ENCODE data around the gene OR4D10. TPM values are rescaled to one million over a fixed set of nuclear protein-coding genes. Genes with fewer than 3 reads are reported as not detected.

Gene OR4D10
- total RNA-seq, 1 experiment from 2014 or later = not detected

DNA sequence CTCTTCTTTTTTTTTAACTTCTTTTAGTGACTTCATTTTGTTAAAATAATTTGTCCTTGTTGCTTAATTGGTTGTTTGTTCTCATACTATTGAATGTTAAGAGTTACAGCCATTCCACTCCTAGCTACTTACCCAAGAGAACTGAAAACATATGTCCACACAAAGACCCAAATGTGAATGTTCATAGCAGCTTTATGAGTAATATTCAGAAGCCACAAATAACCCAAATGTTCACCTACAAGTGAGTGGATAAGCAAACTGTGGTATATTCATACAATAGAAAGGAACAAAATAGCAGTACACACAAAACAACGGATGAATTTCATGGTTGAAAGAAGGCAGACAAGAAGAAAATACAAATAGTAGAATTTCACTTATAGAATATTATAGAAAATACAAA, 28.8 kb downstream of the OR4D10 start:
- ChIA-PET CTCF (no interaction called here), POLR2A (ENCODE audit: unreplicated experiment) (no interaction called here)
- intact Hi-C loops (cut with micrococcal nuclease; ENCODE audit: unreplicated experiment) = no loop called here
- Histone ChIP-seq H3K9me2 (ENCODE audit: insufficient read depth) (no peaks in the 10 kb centered on the region), H3K79me2 (ENCODE audit: low read depth) (no peaks in the 10 kb centered on the region), H3K4me2 (no peak overlapping the region), H3F3A (ENCODE audit: insufficient read depth, low read depth) (no peaks in the 10 kb centered on the region), H3K4me3 (no peak overlapping the region), H2AFZ (no peak overlapping the region), H4K20me1 (ENCODE audit: insufficient read depth) (no peaks in the 10 kb centered on the region), H3K27me3 (ENCODE audit: insufficient read depth, low read depth) (peaks cover 46% of the 10 kb centered on the region), H3K27ac (no peak overlapping the region), H3K4me1 (replicated peaks; ENCODE audit: insufficient read depth) (no peaks in the 10 kb centered on the region), H3K36me3 (ENCODE audit: low read depth) (no peaks in the 10 kb centered on the region), H3K9me3 (ENCODE audit: insufficient read depth, low read depth) (0 out of 2 replicates have a peak, but pooled peaks cover 2% of the 10 kb centered on the region)
- TF ChIP-seq, protein P1, sequence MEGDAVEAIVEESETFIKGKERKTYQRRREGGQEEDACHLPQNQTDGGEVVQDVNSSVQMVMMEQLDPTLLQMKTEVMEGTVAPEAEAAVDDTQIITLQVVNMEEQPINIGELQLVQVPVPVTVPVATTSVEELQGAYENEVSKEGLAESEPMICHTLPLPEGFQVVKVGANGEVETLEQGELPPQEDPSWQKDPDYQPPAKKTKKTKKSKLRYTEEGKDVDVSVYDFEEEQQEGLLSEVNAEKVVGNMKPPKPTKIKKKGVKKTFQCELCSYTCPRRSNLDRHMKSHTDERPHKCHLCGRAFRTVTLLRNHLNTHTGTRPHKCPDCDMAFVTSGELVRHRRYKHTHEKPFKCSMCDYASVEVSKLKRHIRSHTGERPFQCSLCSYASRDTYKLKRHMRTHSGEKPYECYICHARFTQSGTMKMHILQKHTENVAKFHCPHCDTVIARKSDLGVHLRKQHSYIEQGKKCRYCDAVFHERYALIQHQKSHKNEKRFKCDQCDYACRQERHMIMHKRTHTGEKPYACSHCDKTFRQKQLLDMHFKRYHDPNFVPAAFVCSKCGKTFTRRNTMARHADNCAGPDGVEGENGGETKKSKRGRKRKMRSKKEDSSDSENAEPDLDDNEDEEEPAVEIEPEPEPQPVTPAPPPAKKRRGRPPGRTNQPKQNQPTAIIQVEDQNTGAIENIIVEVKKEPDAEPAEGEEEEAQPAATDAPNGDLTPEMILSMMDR (conservative IDR thresholded peaks at IDR 0.05) = no peak
- TF ChIP-seq EZH2 (IDR thresholded peaks at IDR 0.05; ENCODE audit: low read depth) = no peak
- no peak for DNase-seq
- BruUV-seq (replicated peaks) = no TSS peak

DNA sequence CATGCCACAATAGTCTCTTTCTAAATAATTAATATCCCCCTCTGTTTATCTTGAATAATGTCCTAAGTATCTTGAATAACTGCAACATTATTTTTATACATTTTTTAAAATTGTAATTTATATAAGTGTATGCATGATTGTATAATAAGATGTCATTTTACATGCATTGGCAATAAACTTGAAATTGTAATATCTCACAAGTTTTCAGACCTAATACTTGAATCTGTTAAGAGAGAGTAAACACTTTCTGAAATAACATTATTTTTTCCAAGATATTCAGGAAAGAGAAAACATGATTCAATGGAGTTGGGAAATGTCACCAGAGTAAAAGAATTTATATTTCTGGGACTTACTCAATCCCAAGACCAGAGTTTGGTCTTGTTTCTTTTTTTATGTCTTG, 30.2 kb downstream of the OR4D10 start, which contains the start of gene OR4D11:
TSS of gene OR4D11 (plus strand) at position 301 of the 400 bp plus-strand sequence. CDS start at position 301, 0 bp downstream.
- no peaks in the 10 kb centered on the region for H3K36me3 ChIP-seq (ENCODE audit: low read depth)
- no peak within 1 kb of the TSS for H3K4me2 ChIP-seq
- no peak within 1 kb of the TSS for H3K4me3 ChIP-seq
- H3K4me1 ChIP-seq (replicated peaks; ENCODE audit: insufficient read depth) = no peaks in the 10 kb centered on the region
- BruUV-seq (replicated peaks) = no TSS peak
- H3K79me2 ChIP-seq (ENCODE audit: low read depth) = no peaks in the 10 kb centered on the region
- peaks cover 33% of the 10 kb centered on the region for H3K27me3 ChIP-seq (ENCODE audit: insufficient read depth, low read depth)
- 0 out of 2 replicates have a peak, but pooled peaks cover 2% of the 10 kb centered on the region for H3K9me3 ChIP-seq (ENCODE audit: insufficient read depth, low read depth)
- H3F3A ChIP-seq (ENCODE audit: insufficient read depth, low read depth) = no peaks in the 10 kb centered on the region
- ChIA-PET POLR2A (ENCODE audit: unreplicated experiment) (interaction anchor here (0.6 kb wide), 2 partner anchors 31 to 58 kb away, joined by 8 to 17 read pairs; no protein-coding TSS in a partner anchor), CTCF (no interaction called here)
- DNase-seq = no peak
- no peak within 1 kb of the TSS for H3K27ac ChIP-seq
- intact Hi-C loops (cut with micrococcal nuclease; ENCODE audit: unreplicated experiment) = no loop called here
- H2AFZ ChIP-seq = no peak within 1 kb of the TSS
- TF ChIP-seq, protein P1 (conservative IDR thresholded peaks at IDR 0.05) = no peak
- no peak for TF ChIP-seq EZH2 (IDR thresholded peaks at IDR 0.05; ENCODE audit: low read depth)
- no peaks in the 10 kb centered on the region for H3K9me2 ChIP-seq (ENCODE audit: insufficient read depth)
- no peaks in the 10 kb centered on the region for H4K20me1 ChIP-seq (ENCODE audit: insufficient read depth)

DNA sequence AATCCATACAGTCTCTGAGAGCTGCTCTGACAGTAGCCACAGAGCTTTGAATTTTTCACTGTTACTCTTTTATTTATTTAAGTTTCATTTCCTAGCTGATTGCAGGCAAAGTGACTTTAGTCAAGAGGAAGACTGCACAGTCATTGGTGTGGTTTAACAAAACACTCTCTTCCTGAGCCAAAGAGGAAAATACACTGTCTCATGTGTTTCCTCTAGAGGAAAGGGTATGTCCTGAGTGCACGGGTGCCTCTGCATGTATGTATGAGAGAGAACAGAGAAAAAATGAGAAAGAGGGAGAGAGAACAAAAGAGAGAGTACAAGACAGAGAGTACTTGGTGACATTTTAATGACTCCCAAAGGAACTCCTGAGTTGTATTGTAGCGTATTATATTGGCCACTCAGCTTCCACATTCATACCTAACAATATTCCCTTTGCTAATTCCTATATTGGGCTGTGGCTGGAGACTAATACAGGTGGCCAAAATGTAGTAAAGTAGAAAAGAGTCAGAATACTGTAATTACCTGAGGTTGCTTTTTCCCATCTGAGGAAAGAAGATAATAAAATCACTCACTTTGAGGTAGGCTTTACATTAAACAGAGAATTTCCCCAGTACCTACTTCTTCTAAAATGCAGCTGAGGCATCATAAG, 38.0 kb downstream of the OR4D10 start, which contains the start of gene OR4D9:
TSS of gene OR4D9 (plus strand) at position 599 of the 649 bp plus-strand sequence. CDS start 3,374 bp downstream, outside the sequence.
- no peak within 1 kb of the TSS for H3K27ac ChIP-seq
- no peak for DNase-seq
- no peak within 1 kb of the TSS for H3K4me3 ChIP-seq
- no peak within 1 kb of the TSS for H3K4me2 ChIP-seq
- no peaks in the 10 kb centered on the region for H3K36me3 ChIP-seq (ENCODE audit: low read depth)
- no peaks in the 10 kb centered on the region for H3F3A ChIP-seq (ENCODE audit: insufficient read depth, low read depth)
- no peaks in the 10 kb centered on the region for H3K9me2 ChIP-seq (ENCODE audit: insufficient read depth)
- TF ChIP-seq, protein P1 (conservative IDR thresholded peaks at IDR 0.05) = no peak
- TF ChIP-seq EZH2 (IDR thresholded peaks at IDR 0.05; ENCODE audit: low read depth) = no peak
- CTCF ChIA-PET = no interaction called here
- intact Hi-C loops (cut with micrococcal nuclease; ENCODE audit: unreplicated experiment) = no loop called here
- H3K27me3 ChIP-seq (ENCODE audit: insufficient read depth, low read depth) = peaks cover 19% of the 10 kb centered on the region
- H2AFZ ChIP-seq = no peak within 1 kb of the TSS
- H4K20me1 ChIP-seq (ENCODE audit: insufficient read depth) = no peaks in the 10 kb centered on the region
- no peaks in the 10 kb centered on the region for H3K79me2 ChIP-seq (ENCODE audit: low read depth)
- no TSS peak for BruUV-seq (replicated peaks)
- POLR2A ChIA-PET (ENCODE audit: unreplicated experiment) = no interaction called here
- no peaks in the 10 kb centered on the region for H3K9me3 ChIP-seq (ENCODE audit: insufficient read depth, low read depth)
- no peaks in the 10 kb centered on the region for H3K4me1 ChIP-seq (replicated peaks; ENCODE audit: insufficient read depth)

Data from PC-9 (cell line).